Smooth muscle cell of the brain vasculature (primary cell): ENCODE data around the gene CYP4F22.
"Not testable (repeated sequence)": the region's sequence is repeated elsewhere in the genome, so short reads cannot be mapped to it uniquely, and the experiment has no call there.

Experiments
- DNase-seq: peaks from one replicate; pipeline ENCODE4 v3.0.0-alpha.2; 2012; ENCODE audit warnings: low read depth, low spot score

Gene CYP4F22

GRCh38 chr19:15570420-15570819, 62.1 kb downstream of the CYP4F22 start:
- DNase-seq = no peak

- DNase-seq = no peak
Measured at GRCh38 chr19:15575406-15575805, 67.1 kb downstream of the CYP4F22 start.

GRCh38 chr19:15576526-15577156, 68.3 kb downstream of the CYP4F22 start:
- DNase-seq = no peak

DNA sequence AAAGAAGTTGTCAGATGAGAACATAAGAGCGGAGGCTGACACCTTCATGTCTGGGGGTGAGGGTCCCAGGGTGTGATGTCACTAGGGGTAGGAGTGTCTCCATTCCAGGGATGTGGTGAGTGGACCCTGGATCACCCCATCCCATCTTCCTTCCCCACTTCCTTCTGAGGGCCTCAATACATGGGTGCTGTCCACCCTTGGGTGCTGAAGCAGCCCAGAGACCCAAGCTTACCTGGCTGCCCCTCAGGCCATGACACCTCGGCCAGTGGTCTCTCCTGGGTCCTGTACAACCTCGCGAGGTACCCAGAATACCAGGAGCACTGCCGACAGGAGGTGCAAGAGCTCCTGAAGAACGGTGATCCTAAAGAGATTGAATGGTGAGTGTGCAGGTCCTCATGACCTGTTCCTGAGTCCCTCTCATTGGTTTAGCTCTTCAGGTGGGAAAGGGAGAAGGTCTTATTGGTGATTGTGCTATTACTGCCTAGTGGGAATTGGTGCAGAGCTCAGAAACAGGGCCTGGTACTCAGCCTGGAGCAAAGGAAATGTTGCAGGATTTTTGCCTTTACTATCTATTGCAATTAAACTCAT, 69.0 kb downstream of the CYP4F22 start:
- DNase-seq = no peak

DNA sequence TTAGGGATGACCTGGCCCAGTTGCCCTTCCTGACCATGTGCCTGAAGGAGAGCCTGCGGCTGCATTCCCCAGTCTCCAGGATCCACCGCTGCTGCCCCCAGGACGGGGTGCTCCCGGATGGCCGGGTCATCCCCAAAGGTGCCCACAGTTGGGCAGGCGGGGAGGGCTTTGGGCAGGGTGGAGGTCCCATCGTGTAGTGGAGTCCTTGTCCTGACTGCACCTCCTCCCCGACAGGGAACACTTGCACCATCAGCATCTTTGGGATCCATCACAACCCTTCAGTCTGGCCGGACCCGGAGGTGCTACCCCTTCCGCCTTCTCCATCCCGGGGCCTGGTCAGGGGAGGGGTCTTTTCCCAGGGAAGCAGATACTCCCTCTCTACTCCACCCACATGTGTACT, 75.0 kb downstream of the CYP4F22 start:
- no peak for DNase-seq

- no peak for DNase-seq
Measured at GRCh38 chr19:15584095-15584494, 75.8 kb downstream of the CYP4F22 start.

- DNase-seq = no peak
Measured at GRCh38 chr19:15584541-15585115, 76.3 kb downstream of the CYP4F22 start.

DNA sequence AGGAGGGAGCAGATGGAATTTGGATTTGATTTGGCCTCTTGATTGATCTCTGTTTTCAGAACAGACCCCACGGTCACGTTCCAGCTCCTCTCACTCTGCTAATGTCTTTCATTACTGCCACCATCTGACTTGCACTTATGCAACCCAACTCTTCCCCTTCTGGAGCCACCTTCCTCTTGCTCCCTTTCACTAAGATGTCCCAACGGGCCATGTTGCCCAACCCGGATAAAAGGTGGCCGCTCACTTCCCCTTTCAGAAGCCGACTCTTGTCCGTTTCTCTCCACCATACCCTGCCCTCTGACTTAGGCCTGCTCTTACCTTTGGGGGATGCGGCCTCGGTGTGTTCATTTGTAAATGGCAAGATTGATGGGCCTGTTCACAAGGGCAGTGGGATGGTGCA, 79.3 kb downstream of the CYP4F22 start:
- DNase-seq = no peak

DNA sequence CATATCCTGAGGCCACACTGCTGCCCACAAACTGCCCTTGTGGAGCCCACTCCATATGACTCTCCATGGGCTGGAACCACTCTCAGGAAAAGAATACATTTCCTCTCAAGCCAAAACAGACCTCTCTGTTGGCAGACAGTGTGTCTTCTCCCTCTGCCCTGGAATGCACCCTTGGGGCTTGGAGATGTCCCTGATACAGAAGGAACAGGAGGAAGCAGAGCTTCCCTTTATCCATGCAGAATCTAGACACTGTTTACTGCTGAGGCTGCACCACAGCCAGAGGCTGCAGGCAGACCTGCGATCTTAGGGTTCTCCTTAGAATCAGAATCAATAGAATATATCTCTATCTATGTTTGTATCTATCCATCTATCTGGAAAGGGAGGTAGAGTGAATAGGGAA, 79.9 kb downstream of the CYP4F22 start:
- DNase-seq = no peak

GRCh38 chr19:15589760-15590451, 81.6 kb downstream of the CYP4F22 start:
- no peak for DNase-seq

DNA sequence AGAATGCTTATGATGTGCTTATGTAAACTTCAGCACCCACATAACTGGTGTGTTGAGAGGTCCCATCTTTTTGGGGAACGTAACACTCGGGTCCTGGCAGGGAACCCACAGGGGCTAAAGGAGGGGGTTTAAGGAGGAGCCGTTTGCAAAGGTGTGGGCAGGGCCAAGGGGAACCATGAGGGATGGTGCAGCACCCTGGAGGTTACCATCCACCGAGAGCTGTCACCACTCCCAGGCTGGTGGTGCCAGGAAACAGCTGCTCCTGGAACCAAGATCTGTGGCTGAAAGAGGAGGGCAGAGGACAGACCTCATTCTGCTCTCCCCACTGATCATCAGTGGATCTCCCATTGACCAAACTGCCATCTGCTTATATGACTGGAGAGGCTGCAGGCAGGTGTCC, 83.5 kb downstream of the CYP4F22 start:
- DNase-seq = no peak

GRCh38 chr19:15592506-15592905, 84.2 kb downstream of the CYP4F22 start:
- DNase-seq = not testable (repeated sequence)

DNA sequence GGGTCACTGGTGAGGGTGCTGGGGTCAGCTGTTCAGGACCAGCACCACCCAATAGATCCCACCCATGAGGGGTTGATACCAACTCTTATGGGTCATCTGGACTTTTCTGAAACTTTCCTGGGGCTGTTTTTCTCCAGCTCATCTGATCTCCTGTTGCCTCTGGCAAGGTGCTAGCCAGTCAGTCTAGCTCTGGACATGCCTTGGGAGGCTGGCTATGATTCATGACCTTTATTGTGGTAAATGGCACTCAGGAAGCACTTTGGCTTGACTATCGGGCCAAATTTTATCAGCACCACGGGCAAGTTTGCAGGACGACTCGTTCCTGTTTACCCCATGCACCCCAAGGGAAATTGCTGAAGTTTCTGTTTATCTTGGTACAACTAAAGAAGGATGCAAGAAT, 85.4 kb downstream of the CYP4F22 start:
- not testable (repeated sequence) for DNase-seq

DNA sequence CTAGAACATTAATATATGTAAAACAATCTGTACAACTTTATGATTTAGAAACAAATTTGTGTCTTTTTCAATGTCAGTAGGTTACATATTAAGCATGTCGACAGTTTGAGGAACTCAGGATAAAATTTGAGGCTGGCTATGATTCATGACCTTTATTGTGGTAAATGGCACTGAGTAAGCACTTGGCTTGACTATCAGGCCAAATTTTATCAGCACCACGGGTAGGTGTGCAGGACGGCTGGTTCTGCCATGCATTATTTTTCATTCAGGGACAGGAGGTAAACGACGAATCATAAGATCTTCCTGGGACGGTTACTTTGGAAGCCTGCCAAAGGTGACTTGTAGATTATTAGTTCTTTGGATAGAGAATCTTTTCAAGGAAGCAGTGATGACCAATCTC, 86.7 kb downstream of the CYP4F22 start:
- DNase-seq = no peak
